Epidermal melanocyte (primary cell): ENCODE measurements around the gene PHLDB1.

ENCODE experiments used
- DNase-seq: peaks from one replicate; pipeline ENCODE4 v3.0.0; 2011; ENCODE audit warnings: low spot score; ENCODE audit not compliant: insufficient read length

Gene PHLDB1

GRCh38 chr11:118621784-118622375 is 14.5 kb downstream of the PHLDB1 start:
- no peak for DNase-seq

- DNase-seq, result no peak
Observed at GRCh38 chr11:118622376-118623268, 15.2 kb downstream of the PHLDB1 start.

GRCh38 chr11:118623269-118623655 is 15.8 kb downstream of the PHLDB1 start:
- no peak for DNase-seq

- no peak for DNase-seq
Observed at GRCh38 chr11:118625036-118625690, 17.7 kb downstream of the PHLDB1 start.

GRCh38 chr11:118625976-118626375 is 18.6 kb downstream of the PHLDB1 start:
- DNase-seq, result no peak

- no peak for DNase-seq
Observed at GRCh38 chr11:118627566-118627965, 20.2 kb downstream of the PHLDB1 start.

GRCh38 chr11:118628031-118628430 is 20.6 kb downstream of the PHLDB1 start:
- DNase-seq, result no peak

GRCh38 chr11:118628432-118628831 is 21.0 kb downstream of the PHLDB1 start:
- DNase-seq, result no peak

GRCh38 chr11:118628861-118629549 is 21.6 kb downstream of the PHLDB1 start:
- no peak for DNase-seq

GRCh38 chr11:118629761-118630661 is 22.6 kb downstream of the PHLDB1 start:
- DNase-seq, result no peak

- DNase-seq, result no peak
Observed at GRCh38 chr11:118631142-118631909, 23.9 kb downstream of the PHLDB1 start.

GRCh38 chr11:118632577-118633318 is 25.3 kb downstream of the PHLDB1 start:
- DNase-seq, result no peak

- no peak for DNase-seq
Observed at GRCh38 chr11:118633319-118633690, 25.9 kb downstream of the PHLDB1 start.

- DNase-seq, result no peak
Observed at GRCh38 chr11:118633979-118634378, 26.6 kb downstream of the PHLDB1 start.

GRCh38 chr11:118634431-118635236 is 27.2 kb downstream of the PHLDB1 start:
- DNase-seq, result no peak

GRCh38 chr11:118635237-118635591 is 27.8 kb downstream of the PHLDB1 start:
- no peak for DNase-seq

- DNase-seq, result no peak
Observed at GRCh38 chr11:118635642-118636041, 28.2 kb downstream of the PHLDB1 start.

- DNase-seq, result no peak
Observed at GRCh38 chr11:118636569-118637290, 29.3 kb downstream of the PHLDB1 start.
